Activated CD4-positive, alpha-beta T cell treated with anti-CD3 and anti-CD28 coated beads, Interleukin-2, Interleukin-4, amounts not matched to agents 100 ng/mL and 50 ng/mL, durations not matched to agents 16 hours and 8 hours (primary cell): ENCODE data around the gene HERPUD1.
"Not testable (repeated sequence)": the region's sequence is repeated elsewhere in the genome, so short reads cannot be mapped to it uniquely, and the experiment has no call there.

Experiments
- DNase-seq: peaks from one replicate; pipeline ENCODE4 v3.0.0-alpha.2; 2020; ENCODE audit warnings: low spot score

Gene HERPUD1

DNA sequence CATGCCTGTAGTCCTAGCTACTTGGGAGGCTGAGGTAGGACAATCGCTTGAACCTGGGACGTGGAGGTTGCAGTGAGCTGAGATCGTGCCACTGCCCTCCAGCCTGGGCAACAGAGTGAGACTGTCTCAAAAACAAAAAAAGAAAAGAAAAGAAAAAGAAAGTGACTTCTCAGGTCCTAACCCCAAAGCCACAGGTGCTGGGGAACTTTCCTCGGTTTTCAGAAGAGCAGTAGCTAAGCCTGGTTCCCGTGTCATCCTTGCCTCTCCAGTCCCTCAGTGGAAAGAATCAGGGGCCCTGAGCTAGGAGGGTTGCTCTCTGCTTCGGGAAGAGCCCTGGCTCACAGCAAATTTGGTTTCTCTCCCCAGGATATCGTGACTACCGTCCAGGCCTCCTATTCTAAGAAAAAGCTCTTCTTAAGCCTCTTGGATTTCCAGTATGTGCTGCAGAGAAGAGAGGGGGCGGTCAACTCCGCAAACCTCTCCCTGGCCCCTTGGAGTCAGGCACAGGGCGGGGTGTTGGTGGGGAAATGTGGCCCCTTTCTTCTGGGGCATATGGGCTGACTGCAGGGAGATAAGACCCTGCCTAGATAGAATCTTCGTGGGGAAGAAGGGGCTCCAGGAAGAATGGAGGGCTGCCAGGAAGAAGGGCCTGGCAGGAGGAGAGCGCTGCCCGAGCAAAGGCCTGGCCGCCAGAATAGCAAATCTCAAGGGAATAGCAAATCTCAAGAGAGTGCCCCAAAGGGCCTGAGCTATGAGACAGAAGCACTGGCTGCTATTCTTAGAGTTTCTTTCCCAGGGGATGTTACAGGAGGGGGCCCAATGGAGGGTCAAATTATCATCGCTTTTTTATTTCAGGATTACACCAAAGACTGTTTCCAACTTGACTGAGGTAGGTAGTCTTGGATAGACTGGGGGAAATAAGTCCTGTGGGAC is 49.1 kb downstream of the HERPUD1 start:
- DNase-seq = no peak

DNA sequence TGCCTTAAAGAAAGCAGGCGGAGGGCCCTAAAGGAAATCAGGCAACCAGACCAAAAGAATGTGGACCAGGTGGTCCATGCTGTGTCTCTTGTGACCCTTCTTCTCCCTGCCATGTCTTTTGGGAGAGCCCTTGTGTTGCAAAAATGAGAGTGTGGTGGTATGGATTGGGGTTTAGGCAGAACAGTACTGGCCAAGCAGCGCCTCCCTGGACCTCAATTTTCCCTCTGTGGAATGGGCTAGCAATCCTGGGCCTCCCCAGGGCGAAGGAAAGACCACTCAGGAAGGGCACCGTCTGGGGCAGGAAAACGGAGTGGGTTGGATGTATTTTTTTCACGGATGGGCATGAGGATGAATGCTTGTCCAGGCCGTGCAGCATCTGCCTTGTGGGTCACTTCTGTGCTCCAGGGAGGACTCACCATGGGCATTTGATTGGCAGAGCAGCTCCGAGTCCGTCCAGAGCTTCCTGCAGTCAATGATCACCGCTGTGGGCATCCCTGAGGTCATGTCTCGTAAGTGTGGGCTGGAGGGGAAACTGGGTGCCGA is 49.9 kb downstream of the HERPUD1 start:
- no peak for DNase-seq

DNA sequence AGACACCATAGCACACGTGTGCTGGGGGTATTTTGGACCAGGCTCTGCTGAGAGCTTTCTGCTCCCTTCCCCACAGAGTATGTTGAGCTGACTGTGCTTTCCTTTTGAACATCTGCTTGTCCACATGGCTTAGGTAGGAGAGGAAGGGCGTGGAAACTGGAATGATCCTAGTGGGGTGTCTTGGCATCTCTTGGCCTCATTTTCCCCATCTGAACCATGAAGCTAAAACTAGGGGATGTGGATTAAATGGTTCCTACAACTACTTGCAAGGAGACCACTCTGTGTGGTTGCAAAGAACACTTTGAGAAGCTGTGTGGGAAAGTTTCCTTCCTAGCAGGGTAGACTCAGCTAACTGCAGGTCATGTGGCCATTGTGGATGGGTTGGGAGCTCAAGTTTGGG is 50.8 kb downstream of the HERPUD1 start:
- no peak for DNase-seq

DNA sequence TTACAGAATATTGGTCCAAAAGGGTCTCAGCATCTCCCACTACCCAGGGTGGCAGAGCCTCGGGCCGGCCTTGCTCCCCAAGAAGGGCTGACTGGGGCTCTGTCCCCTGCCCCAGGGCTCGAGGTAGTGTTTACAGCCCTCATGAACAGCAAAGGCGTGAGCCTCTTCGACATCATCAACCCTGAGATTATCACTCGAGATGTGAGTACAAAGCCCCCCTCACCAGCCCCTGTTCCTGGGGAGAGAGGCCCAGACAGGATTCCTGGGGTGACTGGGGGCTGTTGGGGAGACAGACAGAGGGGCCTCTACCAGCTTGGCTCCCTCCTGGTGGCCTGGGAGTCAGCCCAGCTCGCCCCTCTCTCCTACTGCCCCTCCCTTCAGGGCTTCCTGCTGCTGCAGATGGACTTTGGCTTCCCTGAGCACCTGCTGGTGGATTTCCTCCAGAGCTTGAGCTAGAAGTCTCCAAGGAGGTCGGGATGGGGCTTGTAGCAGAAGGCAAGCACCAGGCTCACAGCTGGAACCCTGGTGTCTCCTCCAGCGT is 51.3 kb downstream of the HERPUD1 start:
- no peak for DNase-seq

DNA sequence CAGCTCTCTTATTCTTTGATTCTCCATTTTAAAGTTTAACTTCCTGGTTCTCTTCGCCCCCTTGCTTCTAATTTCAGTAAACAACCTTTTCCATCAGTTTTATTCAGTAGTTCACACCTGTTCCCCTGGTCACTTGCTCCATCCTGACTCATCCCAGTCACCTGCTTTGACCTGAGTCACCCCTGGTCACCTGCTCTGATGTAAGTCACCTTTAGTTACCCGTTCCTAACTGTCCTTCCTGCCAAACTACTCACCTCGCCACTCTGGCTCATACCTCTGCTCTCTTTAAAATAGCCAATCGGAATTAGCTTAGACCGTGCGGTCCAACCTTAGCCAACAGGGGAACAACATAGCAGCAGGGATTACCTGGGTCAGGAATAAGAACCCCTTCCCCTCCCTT is 52.7 kb downstream of the HERPUD1 start:
- DNase-seq = no peak

DNA sequence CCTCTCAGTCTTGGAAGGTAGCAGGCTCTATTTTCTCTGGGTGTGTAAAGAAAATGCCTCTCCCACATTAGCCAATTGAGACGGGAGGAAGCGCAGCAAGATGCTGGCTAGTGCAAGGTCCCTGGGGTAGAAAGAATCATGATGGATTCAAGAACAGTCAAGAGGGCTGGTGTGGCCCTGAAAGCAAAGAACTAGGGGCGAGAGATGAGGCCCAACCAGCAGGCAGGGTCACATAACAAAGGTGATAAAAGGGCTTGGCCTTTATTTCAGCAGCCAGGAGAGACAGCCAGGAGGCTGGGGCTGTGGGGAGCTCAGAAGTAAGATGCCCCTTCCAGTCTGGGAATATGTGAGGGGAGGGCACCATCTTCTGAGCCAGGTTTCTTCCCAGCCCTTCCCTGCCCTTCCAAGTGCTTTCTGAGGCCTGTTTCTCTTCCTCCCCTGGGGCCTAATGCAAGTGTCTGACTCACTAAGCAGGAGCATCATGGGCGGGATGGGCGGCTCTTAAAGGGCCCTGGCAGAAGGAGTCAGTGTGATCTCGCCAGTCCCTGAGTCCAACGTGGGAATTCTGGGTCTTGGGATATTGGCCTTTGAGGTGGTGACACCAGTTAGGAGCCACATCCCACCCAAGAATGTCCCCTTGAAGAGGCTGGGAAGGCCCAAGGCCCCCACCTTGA is 53.5 kb downstream of the HERPUD1 start:
- no peak for DNase-seq

DNA sequence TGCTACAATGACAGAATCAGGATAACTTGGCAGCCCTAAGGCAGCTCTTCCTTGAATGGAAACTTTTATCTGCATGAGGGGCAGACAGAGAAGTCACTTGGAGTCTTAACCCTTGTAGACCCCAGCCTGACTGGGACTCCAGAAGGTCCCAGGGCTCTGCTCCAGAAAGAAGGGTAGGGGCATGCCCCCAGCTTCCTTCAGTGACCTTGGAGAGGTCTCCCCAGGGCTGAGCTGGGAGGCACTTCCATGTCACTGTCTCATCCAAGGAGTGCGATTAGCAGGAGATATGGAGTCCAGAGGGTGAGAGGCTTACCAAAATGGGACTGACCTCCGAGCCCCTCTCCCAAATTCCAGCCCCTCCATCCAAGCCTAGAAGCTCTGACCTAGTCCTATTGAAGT is 54.0 kb downstream of the HERPUD1 start:
- no peak for DNase-seq

DNA sequence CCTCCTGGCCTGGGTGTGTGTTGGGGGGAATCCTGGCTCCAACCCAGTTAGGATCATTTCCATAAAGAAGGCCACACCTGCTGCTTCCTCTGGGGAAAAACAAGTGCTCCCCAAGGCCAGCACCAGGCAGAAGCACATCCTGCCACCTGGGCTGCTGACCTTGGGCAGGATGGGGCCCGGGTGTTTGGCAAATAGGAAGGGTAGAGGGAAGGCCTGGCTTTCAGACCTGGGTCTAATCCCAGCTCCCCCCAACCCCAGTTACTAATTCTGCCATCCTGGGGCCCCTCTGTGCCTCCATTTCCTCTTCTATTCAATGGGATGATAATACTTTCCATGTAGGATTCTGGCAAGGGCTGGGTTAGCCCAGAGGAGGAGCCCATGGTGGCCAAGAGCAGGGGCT is 54.4 kb downstream of the HERPUD1 start:
- DNase-seq = no peak

DNA sequence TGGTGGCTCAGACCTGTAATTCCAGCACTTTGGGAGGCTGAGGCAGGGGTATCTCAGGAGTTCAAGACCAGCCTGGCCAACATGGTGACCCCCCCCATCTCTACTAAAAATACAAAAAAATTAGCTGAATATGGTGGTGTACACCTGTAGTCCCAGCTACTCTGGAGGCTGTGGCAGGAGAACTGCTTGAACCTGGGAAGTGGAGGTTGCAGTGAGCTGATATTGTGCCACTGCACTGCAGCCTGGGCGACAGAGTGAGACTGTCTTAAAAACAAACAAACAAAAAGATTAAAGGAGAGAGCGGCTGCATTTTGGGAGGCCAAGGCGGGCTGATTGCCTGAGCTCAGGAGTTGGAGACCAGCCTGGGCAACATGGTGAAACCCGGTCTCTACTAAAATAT is 55.0 kb downstream of the HERPUD1 start:
- DNase-seq = not testable (repeated sequence)

DNA sequence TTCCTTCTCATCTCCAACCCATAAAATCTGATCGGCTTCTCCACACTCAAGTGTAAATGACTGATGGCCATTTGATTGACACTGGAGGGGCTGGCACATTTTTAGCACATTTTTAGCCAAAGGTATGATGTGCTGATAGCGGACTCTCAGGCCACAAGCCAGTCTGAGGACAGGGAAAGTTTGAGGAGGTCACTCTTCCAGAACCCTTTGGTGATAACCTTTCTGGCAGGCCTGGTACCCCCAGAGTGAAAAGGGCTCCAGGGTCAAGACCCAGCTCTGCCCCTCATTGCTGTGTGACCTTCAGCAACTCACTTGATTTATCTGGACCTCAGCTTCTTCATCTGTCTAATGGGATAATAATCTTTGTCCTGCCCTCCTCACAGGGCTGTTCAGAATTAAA is 55.8 kb downstream of the HERPUD1 start:
- no peak for DNase-seq

DNA sequence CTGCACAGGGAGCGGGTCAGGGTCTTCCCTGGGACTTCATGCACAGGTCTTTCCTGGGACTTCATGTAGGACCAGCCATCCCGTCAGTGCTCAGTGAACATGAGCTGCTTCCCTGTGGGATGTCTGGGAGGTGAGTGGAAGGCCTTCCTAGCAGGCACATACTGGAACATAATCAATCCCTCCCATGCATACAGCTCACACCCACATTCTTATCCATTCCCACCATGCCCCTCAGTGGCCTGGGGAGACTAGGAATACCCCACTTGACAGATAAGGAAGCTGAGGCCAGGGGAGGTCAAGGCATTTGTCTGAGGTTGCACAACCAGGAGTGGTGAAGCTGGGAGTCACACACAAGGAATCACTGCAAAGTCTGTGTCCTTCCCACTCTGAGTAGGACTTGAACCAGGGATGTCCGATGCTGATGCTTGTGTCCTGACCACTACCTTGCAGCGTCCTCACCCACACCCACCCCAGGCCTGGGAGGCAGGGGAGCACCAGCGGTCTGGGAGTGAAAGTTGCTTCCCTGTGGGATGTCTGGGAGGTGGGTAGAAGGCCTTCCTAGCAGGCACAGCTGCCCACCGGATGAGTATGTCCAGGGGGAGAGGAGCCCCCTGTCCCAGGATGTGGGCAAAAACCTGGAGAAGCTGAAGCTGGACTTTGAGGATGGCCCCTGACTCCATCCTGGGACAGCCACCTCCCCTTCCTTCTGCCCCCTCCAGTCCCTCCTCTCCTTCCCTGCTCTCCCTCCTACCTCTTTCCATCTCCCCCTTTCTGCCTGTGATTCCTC is 56.4 kb downstream of the HERPUD1 start:
- DNase-seq = no peak

DNA sequence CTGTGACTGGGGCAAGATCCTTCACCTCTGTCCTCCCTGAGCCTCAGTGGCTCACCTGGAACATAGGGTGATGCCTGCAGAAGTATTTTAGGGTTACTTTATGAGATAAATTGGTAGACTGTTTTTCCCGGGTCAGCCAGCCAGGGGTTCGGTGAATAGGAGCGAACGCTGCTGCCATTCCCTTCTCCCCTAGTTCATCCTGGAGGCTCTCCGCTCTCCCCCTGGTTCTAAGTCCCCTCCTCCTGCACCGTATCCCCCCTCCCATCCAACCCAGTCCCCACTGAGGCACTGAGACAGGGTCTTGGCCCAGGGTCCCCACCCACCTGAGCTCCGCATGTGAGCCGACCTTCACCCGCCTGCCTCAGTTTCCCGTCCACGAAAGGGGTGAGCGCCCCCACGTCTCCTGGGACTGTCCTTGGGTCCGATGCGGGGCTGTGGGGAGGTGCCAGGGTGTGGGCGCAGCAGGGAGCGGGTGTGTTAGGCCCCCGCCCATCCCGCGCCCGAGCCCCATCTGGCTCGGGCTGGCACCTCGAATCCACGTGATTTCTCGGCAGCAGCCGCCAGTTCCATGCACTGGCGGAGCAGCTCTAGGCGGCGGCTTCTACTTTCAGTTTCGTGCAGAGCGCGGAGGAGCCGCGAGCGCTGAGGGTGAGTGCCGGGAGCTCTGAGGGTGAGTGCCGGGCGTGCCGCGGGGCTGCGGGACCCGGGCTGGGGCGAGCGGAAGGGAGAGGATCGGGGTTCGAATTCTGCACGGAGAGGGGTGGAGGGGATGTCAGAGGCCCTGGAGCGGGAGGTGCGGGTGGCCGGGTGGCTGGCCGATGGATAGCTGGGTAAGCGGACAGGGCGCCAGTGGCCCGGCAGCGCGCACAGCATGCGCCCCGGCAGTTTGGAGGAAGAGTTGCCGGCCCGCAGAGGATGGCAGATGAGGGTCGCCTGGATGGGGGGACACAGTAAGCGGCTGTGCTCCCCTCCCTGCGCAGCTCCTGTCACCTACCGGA is 57.3 kb downstream of the HERPUD1 start, which contains the start of gene NLRC5:
TSS of gene NLRC5 (plus strand) at position 610 of the 998 bp plus-strand sequence. CDS start 31,156 bp downstream, outside the sequence.
- peak; percentile 96 for DNase-seq

DNA sequence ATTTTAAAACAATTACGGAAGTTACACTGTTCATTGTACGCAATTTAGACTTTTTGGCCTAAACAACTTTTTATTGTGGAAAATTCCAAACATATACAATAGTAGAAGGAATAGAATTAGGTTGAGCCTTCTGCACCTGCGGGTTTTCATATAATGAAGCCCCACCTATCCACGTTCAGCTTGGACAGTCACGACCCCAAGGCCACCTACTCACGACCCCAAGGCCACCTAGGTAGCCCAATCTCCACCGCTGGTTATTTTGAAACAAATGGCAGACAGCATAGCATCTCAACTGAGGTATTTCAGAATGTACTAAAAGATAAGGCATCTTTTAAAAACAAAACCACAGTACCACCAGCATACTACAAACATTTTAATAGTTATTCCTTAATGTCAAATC is 58.0 kb downstream of the HERPUD1 start:
- no peak for DNase-seq

DNA sequence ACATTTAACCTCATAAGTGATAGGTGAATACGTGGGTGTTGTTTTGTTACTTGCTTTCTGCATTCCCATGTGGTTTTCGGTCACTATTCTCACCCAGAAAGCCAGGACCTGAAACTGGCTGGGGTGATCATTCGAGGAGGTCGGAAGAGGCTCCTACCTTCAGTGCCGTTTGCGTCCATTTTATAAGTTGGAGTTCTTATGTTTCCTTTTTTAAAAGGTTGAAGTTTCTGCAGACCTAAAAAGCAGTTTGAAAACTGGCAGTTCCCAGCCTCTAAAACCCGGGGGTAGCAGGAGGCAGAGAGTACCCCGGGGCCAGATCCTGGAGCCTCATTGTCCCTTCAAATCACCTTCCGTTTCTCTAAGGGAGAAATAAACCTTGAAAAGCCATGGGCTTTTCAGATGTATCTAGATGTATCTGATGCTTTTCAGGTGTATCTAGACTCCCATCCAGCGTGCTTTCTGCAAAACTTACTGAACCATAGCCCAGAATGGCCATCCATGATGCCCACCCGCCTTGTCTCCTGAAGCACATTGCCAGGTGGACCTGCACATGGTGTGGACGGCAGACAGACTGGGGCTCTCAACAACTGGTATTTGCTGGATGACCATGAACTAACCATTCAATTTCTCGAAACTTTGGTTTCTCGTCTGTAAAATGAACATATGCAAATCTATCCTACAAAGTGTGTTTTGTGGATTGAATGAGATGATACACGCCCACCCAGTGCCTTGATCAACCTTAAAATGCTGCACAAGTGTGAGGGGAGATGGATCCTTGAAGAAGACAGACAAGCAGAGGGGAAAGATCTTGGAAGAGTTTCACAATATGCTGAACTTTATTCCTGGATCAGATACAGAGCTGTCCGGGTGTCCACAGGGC is 58.7 kb downstream of the HERPUD1 start:
- DNase-seq = peak; percentile 51

DNA sequence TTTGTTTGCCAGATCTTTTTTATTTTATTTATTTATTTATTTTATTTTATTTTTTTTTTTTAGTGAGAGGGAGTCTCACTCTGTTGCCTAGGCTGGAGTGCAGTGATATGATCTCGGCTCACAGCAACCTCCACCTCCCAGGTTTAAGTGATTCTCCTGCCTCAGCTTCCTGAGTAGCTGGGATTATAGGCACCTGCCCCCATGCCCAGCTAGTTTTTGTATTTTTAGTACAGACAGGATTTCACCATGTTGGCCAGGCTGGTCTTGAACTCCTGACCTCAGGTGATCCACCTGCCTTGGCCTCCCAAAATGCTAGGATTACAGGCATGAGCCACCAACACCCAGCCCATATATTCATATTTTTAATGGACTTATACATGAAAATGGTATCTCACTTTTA is 60.5 kb downstream of the HERPUD1 start:
- not testable (repeated sequence) for DNase-seq

DNA sequence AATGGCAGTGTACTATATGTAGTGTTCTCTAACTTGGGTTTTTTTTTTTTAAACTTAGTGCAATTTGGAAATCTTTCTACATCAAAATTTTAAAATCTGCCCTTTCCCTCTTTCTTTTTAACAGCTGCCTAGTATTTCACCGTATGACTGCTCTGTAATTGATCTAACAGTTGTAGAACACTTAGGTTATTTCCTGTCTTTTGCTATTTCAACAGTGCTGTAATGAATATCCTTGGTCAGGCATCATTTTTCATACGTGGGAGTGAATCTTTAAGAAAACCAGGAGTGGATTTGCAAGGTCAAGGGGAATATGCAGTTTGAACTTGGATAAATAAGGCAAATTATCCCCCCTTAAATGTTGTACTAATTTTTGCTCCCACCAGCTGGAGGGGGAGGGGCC is 61.3 kb downstream of the HERPUD1 start:
- DNase-seq = no peak

DNA sequence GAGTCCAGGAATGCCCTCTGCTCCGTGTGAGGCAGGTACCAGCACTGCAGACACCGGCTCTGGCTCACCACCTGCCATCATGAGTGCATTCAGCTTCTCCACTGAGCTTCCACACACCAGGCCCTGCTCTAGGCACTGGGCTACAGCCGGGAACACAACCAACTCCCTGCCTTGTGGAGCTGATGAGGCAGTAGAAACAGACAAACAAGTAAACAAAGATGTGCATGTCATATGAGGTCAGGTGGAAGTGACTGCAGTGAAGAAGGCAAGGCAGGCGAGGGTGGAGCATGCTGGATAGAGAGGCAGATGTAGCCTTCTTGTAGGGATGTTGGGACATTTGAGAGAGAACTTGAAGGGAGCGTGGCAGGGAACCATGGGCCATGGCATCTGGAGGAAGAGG is 62.4 kb downstream of the HERPUD1 start:
- DNase-seq = no peak
